ENCODE results near the gene RTL1.

RTL1 gene

DNA sequence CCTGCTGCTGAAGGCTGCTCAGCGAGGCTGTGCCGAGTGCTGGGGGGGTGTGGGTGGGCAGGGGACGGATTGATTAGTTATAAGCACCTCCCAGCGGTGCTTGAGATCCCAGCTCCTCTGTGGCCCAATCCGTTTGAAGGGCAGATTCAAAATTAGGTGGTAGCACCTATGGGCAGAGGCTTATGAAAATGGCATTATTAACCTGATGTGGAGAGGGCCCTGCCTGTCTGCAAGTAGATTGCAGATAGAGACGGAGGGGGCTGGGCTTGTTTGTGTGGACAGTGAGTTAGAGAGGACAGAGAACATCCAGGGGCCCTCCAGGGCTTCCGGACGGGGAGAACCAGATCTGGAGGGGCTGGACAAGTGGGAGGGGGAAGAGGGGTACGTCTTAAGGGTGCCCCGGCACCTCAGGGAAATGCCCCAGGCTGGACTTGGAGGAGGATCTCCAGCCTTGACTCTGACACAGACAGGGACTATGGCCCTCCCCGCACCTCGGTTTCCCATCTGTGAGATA, at the start of gene RTL1:
Gene RTL1, minus strand, starts transcription at position 51 of the 514 bp plus-strand sequence. CDS start 18,934 bp downstream, outside the sequence.
- TF ChIP-seq, protein P1, sequence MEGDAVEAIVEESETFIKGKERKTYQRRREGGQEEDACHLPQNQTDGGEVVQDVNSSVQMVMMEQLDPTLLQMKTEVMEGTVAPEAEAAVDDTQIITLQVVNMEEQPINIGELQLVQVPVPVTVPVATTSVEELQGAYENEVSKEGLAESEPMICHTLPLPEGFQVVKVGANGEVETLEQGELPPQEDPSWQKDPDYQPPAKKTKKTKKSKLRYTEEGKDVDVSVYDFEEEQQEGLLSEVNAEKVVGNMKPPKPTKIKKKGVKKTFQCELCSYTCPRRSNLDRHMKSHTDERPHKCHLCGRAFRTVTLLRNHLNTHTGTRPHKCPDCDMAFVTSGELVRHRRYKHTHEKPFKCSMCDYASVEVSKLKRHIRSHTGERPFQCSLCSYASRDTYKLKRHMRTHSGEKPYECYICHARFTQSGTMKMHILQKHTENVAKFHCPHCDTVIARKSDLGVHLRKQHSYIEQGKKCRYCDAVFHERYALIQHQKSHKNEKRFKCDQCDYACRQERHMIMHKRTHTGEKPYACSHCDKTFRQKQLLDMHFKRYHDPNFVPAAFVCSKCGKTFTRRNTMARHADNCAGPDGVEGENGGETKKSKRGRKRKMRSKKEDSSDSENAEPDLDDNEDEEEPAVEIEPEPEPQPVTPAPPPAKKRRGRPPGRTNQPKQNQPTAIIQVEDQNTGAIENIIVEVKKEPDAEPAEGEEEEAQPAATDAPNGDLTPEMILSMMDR (IDR thresholded peaks at IDR 0.05; ENCODE audit: borderline replicate concordance, control extremely low read depth, extremely low read depth, insufficient read depth, missing control alignments) = no peak
- no peak for DNase-seq (ENCODE audit: low spot score)
- in situ Hi-C loops (cut with MboI; ENCODE audit: low sequenced_read_pairs, unreplicated experiment) = no loop called here

DNA sequence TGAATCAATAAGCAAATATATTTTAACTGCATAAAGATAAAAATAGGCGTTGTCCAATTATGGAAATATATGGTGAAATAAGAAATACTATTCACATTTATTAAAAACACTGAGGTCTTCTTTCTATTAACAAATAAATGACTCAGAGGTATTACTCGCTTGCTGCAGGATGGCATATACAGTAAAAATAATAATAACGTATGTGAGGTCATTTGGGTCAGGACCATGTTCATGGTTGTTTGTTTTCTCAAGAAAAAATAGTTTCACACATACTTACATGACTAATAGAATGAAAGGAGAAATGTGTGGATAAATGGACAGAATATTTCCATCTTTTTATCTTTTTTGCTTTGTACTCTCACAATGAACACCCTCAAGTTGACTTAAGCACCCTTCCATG, 46.5 kb upstream of the RTL1 start:
- TF ChIP-seq, protein P1 (IDR thresholded peaks at IDR 0.05; ENCODE audit: borderline replicate concordance, control extremely low read depth, extremely low read depth, insufficient read depth, missing control alignments) = no peak

DNA sequence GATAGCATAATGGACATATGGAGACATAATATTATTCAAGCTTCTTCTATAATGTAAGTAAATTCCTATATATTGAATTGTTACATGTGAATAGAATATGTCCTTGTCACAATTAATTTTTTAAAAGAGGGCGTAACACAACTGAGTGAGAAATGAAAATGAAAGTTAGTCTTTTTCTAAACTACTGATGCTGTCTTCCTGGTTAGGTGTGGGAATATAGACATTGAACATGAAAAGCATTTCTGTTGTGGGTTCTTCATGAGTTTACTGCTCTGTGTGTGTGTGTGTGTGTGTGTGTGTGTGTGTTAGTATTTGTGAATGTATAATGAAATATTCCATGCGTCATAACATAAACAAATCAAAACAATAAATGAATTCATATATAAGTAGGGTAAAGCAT, 40.5 kb upstream of the RTL1 start:
- DNase-seq (ENCODE audit: low spot score) = no peak
- in situ Hi-C loops (cut with MboI; ENCODE audit: low sequenced_read_pairs, unreplicated experiment) = no loop called here
- TF ChIP-seq, protein P1 (IDR thresholded peaks at IDR 0.05; ENCODE audit: borderline replicate concordance, control extremely low read depth, extremely low read depth, insufficient read depth, missing control alignments) = no peak

More for the DNA sequence above, 46.5 kb upstream of the RTL1 start:
- no peak for DNase-seq (ENCODE audit: low spot score)
- in situ Hi-C loops (cut with MboI; ENCODE audit: low sequenced_read_pairs, unreplicated experiment) = no loop called here

DNA sequence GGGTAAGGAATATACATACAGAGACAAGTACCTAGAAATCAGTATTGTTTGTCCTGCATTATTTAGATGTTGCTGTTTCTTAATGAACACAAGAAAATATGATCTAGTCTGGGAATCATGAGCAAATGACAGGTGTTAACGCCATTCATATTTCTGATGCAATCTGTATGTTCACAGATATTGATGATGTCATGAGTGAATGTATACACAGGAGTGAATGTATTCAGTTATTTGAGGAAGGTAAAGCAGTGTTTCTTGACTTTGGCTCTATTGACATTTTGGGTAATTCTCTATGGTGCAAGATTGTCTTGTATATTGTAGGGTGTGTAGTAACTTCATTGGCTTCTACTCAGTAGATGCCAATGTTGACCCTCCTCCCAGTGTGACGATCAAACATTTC, 26.7 kb upstream of the RTL1 start:
- DNase-seq (ENCODE audit: low spot score) = no peak
- TF ChIP-seq, protein P1 (IDR thresholded peaks at IDR 0.05; ENCODE audit: borderline replicate concordance, control extremely low read depth, extremely low read depth, insufficient read depth, missing control alignments) = no peak
- in situ Hi-C loops (cut with MboI; ENCODE audit: low sequenced_read_pairs, unreplicated experiment) = no loop called here

DNA sequence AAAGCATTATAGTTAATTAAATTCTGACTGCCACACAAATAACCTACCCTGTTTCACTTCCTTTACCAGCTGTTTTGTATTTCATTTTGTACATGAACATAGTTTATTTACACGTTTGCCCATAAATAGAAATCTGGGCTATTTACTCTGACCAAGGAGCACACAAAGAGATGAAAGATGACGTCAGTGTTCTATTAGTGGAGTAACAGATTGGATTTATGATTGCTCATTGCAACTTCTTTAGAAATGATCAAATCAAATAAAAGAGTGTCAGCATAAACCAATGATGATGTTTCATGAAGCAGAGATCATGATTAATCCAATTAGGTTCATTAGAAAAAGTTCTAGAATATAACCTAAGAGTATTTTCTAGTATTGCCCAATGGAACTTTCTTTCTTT, 12.0 kb upstream of the RTL1 start:
- no peak for DNase-seq (ENCODE audit: low spot score)
- in situ Hi-C loops (cut with MboI; ENCODE audit: low sequenced_read_pairs, unreplicated experiment) = no loop called here
- TF ChIP-seq, protein P1 (IDR thresholded peaks at IDR 0.05; ENCODE audit: borderline replicate concordance, control extremely low read depth, extremely low read depth, insufficient read depth, missing control alignments) = no peak

DNA sequence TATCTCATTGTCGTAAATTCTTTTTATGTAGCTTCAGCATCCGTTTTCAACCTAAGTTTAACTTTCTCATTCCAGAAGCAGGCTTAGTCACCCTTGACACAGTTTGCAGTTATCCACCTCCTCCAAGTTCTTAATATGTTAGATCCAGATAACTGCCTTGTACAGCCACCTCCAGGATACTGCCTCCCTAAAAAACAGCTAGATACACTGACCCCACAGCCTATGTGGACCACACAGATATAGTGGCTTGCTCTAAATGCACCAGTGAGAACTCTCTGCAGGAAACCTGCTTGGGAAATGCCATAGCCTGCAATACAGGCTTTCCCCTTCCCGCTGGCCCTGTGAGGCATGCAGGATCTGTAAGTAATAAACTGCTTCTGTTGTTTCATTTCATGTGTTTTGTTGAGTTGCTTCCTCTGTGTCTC, 11.1 kb upstream of the RTL1 start:
- in situ Hi-C loops (cut with MboI; ENCODE audit: low sequenced_read_pairs, unreplicated experiment) = no loop called here
- TF ChIP-seq, protein P1 (IDR thresholded peaks at IDR 0.05; ENCODE audit: borderline replicate concordance, control extremely low read depth, extremely low read depth, insufficient read depth, missing control alignments) = no peak
- no peak for DNase-seq (ENCODE audit: low spot score)
